A673 (cell line): ENCODE measurements around the gene TMED5.

ENCODE experiments used
- CTCF ChIP-seq: fragments of 300-800, 200-600 bp; sonication (generic); conservative IDR thresholded peaks from 2 replicates; pipeline ENCODE4 v1.5.1; 2017; ENCODE audit warnings: low read depth, mild to moderate bottlenecking, antibody characterized with exemption, low read length, moderate library complexity, mixed read lengths
- EZH2 ChIP-seq: fragments of 200-600 bp; sonication (generic); IDR thresholded peaks from 2 replicates; pipeline ENCODE4 v1.6.1; 2017; ENCODE audit warnings: borderline replicate concordance, low read depth, mild to moderate bottlenecking, mixed read lengths, antibody characterized with exemption, low read length; ENCODE audit not compliant: poor library complexity, severe bottlenecking

- no peak for TF ChIP-seq CTCF
- no peak for TF ChIP-seq EZH2
Observed at GRCh38 chr1:93186667-93187066, 6.5 kb upstream of the TMED5 start.
